ENCODE measurements around the gene MT3.

The MT3 gene

DNA sequence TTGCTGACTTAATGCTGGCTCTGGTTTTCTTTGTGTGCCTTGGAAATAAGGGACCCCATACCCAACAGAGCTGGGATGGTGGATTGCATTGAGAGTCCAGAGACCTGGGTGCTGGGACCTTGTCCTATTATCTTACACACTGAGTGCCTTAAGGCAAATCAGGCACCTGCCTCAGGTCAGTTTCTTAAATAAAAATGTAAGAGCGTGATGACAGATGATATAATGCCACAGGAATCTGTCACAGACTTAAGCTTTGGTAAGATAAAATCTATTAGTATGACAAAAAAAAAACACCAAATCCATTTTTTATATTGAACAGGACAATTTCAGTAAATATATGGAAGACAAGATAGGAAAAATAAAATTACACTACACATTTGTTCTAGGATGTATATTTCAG, 50.7 kb downstream of the MT3 start:
- DNase-seq (ENCODE audit: low read depth, low spot score): no peak
- no peak overlapping the region for H3K9ac ChIP-seq (ENCODE audit: insufficient read length, low read depth)
- TF ChIP-seq SUZ12 (IDR thresholded peaks at IDR 0.05; ENCODE audit: extremely low read depth, insufficient read depth, insufficient read length) (no peak), ZNF274 (IDR thresholded peaks at IDR 0.05; ENCODE audit: low read depth, low read length) (no peak), YY1 (IDR thresholded peaks at IDR 0.05; ENCODE audit: insufficient read depth, insufficient read length) (no peak)
- no peaks in the 10 kb centered on the region for H3K36me3 ChIP-seq (ENCODE audit: insufficient read depth, insufficient read length, low read length)
- H3K9me3 ChIP-seq (ENCODE audit: insufficient read depth, low read length): no peaks in the 10 kb centered on the region
- peaks cover 57% of the 10 kb centered on the region for H3K27me3 ChIP-seq (ENCODE audit: insufficient read depth, insufficient read length)
- H3K4me1 ChIP-seq (ENCODE audit: insufficient read depth, insufficient read length): peaks cover 10% of the 10 kb centered on the region
- no peak overlapping the region for H3K4me3 ChIP-seq (ENCODE audit: insufficient read length, low read depth)

Data from NT2/D1 (cell line).